BE2C (cell line): ENCODE data around the gene LEMD1.
"Not testable (repeated sequence)": the region's sequence is repeated elsewhere in the genome, so short reads cannot be mapped to it uniquely, and the experiment has no call there.

Source experiments
- DNase-seq: peaks from one replicate; pipeline ENCODE4 v3.0.0-alpha.2; 2020
- H3K27me3 ChIP-seq: fragments of 250-450 bp; sonication (Bioruptor Pico); 2 replicates; pipeline ENCODE4 v1.5.1; 2020; ENCODE audit warnings: mild to moderate bottlenecking
- H3K36me3 ChIP-seq: fragments of 250-450 bp; sonication (Bioruptor Pico); 2 replicates; pipeline ENCODE4 v1.5.1; 2020; ENCODE audit warnings: mild to moderate bottlenecking
- H3K4me1 ChIP-seq: fragments of 250-450 bp; sonication (Bioruptor Pico); 2 replicates; pipeline ENCODE4 v1.5.1; 2020
- H3K4me3 ChIP-seq: 2 replicates; pipeline ENCODE4 v1.5.1; 2011; ENCODE audit warnings: low read depth, low read length
- H3K9me3 ChIP-seq: fragments of 250-450 bp; sonication (Bioruptor Pico); 2 replicates; pipeline ENCODE4 v1.5.1; 2020
- TF ChIP-seq, protein P1 (sequence below): IDR thresholded peaks from 2 replicates; pipeline ENCODE4 v1.5.1; 2012; ENCODE audit warnings: mild to moderate bottlenecking, low read depth, low read length

The LEMD1 gene

DNA sequence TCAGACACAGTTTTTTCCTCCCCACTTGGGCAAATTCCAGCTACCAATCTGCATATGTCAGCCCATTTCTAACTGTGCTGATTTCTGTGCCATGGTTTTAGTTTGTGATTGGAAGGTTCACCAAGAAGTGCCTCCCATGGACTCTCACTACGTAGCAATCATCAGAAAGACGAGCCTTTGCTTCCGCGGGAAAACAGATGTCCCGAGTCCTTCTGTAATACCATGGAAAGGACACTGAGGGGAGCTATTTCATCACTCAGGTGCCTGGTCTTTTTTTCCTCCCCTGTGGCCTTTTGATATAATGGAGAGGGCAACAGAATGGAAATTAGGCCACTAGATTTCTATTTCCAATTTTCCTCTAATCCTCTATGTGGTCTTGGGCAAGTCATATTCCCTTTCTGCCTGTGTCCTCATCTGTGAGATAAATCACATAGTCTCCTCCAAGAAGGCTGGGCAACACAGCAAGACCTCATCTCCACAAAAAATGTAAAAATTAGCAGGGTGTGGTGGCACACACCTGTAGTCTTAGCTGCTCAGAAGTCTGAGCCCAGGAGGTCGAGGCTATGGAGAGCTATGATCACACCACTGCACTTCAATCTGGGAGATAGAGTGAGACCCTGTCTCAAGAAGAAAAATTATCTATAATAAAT is 24.8 kb downstream of the LEMD1 start:
- no peaks in the 10 kb centered on the region for H3K36me3 ChIP-seq
- H3K9me3 ChIP-seq, result no peaks in the 10 kb centered on the region
- no peaks in the 10 kb centered on the region for H3K4me1 ChIP-seq
- peak; percentile 51 for DNase-seq
- no peak overlapping the region for H3K4me3 ChIP-seq
- peaks cover 16% of the 10 kb centered on the region for H3K27me3 ChIP-seq
- TF ChIP-seq, protein P1, sequence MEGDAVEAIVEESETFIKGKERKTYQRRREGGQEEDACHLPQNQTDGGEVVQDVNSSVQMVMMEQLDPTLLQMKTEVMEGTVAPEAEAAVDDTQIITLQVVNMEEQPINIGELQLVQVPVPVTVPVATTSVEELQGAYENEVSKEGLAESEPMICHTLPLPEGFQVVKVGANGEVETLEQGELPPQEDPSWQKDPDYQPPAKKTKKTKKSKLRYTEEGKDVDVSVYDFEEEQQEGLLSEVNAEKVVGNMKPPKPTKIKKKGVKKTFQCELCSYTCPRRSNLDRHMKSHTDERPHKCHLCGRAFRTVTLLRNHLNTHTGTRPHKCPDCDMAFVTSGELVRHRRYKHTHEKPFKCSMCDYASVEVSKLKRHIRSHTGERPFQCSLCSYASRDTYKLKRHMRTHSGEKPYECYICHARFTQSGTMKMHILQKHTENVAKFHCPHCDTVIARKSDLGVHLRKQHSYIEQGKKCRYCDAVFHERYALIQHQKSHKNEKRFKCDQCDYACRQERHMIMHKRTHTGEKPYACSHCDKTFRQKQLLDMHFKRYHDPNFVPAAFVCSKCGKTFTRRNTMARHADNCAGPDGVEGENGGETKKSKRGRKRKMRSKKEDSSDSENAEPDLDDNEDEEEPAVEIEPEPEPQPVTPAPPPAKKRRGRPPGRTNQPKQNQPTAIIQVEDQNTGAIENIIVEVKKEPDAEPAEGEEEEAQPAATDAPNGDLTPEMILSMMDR, result peak; percentile 96

DNA sequence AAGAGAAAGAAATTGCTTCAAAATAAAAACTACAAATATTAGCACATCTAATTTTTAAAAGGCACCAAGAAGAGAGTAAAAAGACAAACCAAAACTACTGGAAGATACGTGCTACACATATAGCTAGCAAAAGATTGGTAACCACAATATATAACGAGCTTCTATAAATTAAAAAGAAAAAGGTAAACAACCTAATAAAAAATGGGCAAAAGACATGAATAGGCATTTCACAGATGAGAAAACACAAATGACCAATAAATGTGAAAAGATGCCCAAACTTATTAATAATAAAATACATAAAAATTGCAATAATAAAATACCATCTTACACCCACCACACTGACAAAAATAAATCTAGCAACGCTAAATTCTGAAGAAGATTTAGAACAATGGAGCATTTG is 26.2 kb downstream of the LEMD1 start:
- no peaks in the 10 kb centered on the region for H3K4me1 ChIP-seq
- no peaks in the 10 kb centered on the region for H3K36me3 ChIP-seq
- DNase-seq, result no peak
- no peak overlapping the region for H3K4me3 ChIP-seq
- TF ChIP-seq, protein P1, result no peak
- H3K9me3 ChIP-seq, result no peaks in the 10 kb centered on the region
- peaks cover 27% of the 10 kb centered on the region for H3K27me3 ChIP-seq

DNA sequence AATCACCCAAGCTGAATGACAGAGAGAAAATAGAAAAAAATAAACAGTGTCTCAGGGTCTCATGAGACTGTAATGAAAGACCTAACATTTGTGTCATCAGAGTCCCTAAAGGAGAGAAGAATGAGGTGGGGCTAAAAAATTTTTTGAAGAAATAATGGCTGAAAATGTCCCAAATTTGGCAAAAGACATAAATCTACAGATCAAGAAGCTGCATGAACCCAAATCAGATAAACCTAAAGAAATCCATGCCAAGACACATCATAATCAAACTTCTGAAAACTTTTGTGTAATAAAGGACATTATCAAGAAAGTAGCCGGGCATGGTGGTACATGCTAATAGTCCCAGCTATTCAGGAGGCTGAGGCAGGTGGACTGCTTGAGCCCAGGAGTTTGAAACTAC is 29.2 kb downstream of the LEMD1 start:
- Histone ChIP-seq H3K36me3 (no peaks in the 10 kb centered on the region), H3K4me3 (no peak overlapping the region), H3K9me3 (no peaks in the 10 kb centered on the region), H3K27me3 (peaks cover 28% of the 10 kb centered on the region), H3K4me1 (no peaks in the 10 kb centered on the region)
- TF ChIP-seq, protein P1, result no peak
- no peak for DNase-seq

DNA sequence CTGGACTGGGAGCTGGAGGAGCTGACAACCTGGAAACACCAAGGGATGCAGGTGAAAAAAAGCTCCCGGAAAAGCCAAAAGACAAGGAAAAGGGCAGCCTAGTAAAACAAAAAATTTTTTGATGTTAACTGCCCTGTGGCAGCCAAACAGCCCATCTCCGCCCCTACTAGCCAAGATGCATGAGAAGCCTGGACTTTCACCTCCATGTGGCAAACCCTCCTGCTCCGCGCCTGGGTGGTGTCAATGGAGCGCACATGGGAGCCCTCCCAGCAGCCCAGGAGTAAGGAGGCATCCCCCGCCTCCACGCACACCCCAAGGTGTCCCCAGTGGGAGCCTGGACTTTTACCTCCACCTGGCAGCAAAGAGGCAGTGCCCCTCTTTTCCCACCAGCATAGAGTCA is 30.5 kb downstream of the LEMD1 start:
- H3K36me3 ChIP-seq, result no peaks in the 10 kb centered on the region
- no peak overlapping the region for H3K4me3 ChIP-seq
- no peak for DNase-seq
- H3K27me3 ChIP-seq, result peaks cover 27% of the 10 kb centered on the region
- TF ChIP-seq, protein P1, result no peak
- no peaks in the 10 kb centered on the region for H3K4me1 ChIP-seq
- H3K9me3 ChIP-seq, result no peaks in the 10 kb centered on the region

DNA sequence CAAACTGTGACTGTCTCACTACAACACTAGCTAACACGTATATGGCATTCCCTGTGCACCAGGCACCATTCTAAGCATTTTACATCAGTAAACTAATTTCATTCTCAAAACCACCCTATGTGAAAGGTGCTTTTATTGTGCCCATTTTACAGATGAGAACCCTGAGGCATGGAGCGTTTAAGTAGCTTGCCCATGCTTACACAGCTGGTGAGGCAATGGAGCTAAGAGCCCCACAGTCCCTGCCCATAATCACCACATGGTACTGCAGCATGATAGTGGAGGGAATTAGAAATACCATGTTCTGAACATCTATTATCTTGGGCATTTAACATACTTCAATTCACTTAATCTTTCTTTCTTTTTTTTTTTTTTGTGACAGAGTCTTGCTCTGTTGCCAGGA is 34.0 kb downstream of the LEMD1 start:
- H3K36me3 ChIP-seq, result no peaks in the 10 kb centered on the region
- H3K4me1 ChIP-seq, result no peaks in the 10 kb centered on the region
- no peaks in the 10 kb centered on the region for H3K9me3 ChIP-seq
- DNase-seq, result no peak
- peaks cover 20% of the 10 kb centered on the region for H3K27me3 ChIP-seq
- no peak overlapping the region for H3K4me3 ChIP-seq
- TF ChIP-seq, protein P1, result no peak

DNA sequence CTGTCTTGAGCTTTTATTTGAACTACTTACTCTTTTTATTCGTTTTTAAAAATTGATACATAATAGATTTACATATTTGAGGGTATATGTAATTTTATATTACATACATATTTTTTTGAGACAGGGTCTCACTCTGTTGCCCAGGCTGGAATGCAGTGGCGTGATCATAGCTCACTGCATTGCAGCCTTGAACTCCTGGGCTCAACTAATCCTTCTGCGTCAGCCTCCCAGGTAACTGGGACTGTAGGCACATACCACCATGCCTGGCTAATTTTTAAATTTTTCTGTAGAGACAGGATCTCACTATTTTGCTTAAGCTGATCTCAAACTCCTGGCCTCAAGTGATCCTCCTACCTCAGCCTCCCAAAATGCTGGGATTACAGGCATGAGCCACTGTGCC is 38.9 kb downstream of the LEMD1 start:
- not testable (repeated sequence) for H3K36me3 ChIP-seq, H3K27me3 ChIP-seq, DNase-seq, H3K9me3 ChIP-seq, H3K4me1 ChIP-seq, H3K4me3 ChIP-seq

DNA sequence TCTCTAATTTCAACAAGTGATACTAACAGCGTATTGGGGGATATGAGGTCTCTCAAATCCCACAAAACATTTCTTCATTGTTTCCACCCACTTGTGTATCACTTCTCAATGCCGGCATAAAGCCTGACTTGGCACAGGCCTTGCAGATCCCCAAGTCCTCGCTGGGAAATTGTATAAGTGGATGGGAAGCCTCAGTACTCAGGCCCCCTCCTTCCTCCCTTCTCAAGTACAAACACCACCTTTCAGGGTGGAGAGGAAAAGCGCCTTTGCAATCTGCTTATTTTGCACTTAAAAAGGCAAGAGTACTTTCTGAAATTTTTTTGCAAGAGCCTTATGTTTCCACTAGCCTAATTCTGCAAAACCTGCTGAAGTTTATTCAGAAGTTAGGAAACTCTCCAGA is 39.3 kb downstream of the LEMD1 start:
- no peak for DNase-seq
- Histone ChIP-seq H3K36me3 (no peaks in the 10 kb centered on the region), H3K27me3 (no peaks in the 10 kb centered on the region), H3K4me3 (no peak overlapping the region), H3K9me3 (no peaks in the 10 kb centered on the region), H3K4me1 (no peaks in the 10 kb centered on the region)
- TF ChIP-seq, protein P1, result no peak
